GM21576 (cell line): ENCODE results near the gene SLC66A2.
A peak's percentile ranks its signal among the peaks of the same experiment; 100 is the strongest.
"Not testable (repeated sequence)": the region's sequence is repeated elsewhere in the genome, so short reads cannot be mapped to it uniquely, and the experiment has no call there.

Source experiments
- ATAC-seq: cut with Tn5 transposase; IDR thresholded peaks from one replicate; pipeline ENCODE4 v1.9.1; 2021; ENCODE audit warnings: mild to moderate bottlenecking, moderate library complexity; ENCODE audit not compliant: unreplicated experiment

Gene SLC66A2

GRCh38 chr18:79869591-79870300 is 81.7 kb downstream of the SLC66A2 start:
- no peak for ATAC-seq

- ATAC-seq = no peak
Observed at GRCh38 chr18:79868811-79869541, 82.5 kb downstream of the SLC66A2 start.

- no peak for ATAC-seq
Observed at GRCh38 chr18:79868168-79868784, 83.2 kb downstream of the SLC66A2 start.

- ATAC-seq = no peak
Observed at GRCh38 chr18:79867666-79868065, 83.8 kb downstream of the SLC66A2 start.

- no peak for ATAC-seq
Observed at GRCh38 chr18:79866889-79867574, 84.4 kb downstream of the SLC66A2 start.

GRCh38 chr18:79865951-79866350 is 85.5 kb downstream of the SLC66A2 start:
- ATAC-seq = not testable (repeated sequence)

- not testable (repeated sequence) for ATAC-seq
Observed at GRCh38 chr18:79864955-79865354, 86.5 kb downstream of the SLC66A2 start.

GRCh38 chr18:79864006-79864725 is 87.3 kb downstream of the SLC66A2 start:
- no peak for ATAC-seq

GRCh38 chr18:79863161-79864005 is 88.1 kb downstream of the SLC66A2 start:
- no peak for ATAC-seq

GRCh38 chr18:79862562-79862961 is 88.9 kb downstream of the SLC66A2 start:
- no peak for ATAC-seq

GRCh38 chr18:79861687-79862086 is 89.8 kb downstream of the SLC66A2 start:
- ATAC-seq = no peak

- ATAC-seq = no peak
Observed at GRCh38 chr18:79859314-79859713, 92.1 kb downstream of the SLC66A2 start.

GRCh38 chr18:79857082-79857671 is 94.3 kb downstream of the SLC66A2 start:
- ATAC-seq = no peak

GRCh38 chr18:79856119-79857007 is 95.1 kb downstream of the SLC66A2 start:
- ATAC-seq = peak; percentile 54

GRCh38 chr18:79855147-79855933 is 96.1 kb downstream of the SLC66A2 start:
- peak; percentile 91 for ATAC-seq

GRCh38 chr18:79853993-79854364 is 97.5 kb downstream of the SLC66A2 start:
- ATAC-seq = no peak

- ATAC-seq = no peak
Observed at GRCh38 chr18:79853303-79853992, 98.0 kb downstream of the SLC66A2 start.
